Measurements from ENCODE around the gene ARPC5. TPM values are rescaled to one million over a fixed set of nuclear protein-coding genes. Genes with fewer than 3 reads are reported as not detected.
"Not testable (repeated sequence)": the region's sequence is repeated elsewhere in the genome, so short reads cannot be mapped to it uniquely, and the experiment has no call there.

Gene ARPC5
- total RNA-seq, 1 experiment from 2014 or later, result 128 TPM

DNA sequence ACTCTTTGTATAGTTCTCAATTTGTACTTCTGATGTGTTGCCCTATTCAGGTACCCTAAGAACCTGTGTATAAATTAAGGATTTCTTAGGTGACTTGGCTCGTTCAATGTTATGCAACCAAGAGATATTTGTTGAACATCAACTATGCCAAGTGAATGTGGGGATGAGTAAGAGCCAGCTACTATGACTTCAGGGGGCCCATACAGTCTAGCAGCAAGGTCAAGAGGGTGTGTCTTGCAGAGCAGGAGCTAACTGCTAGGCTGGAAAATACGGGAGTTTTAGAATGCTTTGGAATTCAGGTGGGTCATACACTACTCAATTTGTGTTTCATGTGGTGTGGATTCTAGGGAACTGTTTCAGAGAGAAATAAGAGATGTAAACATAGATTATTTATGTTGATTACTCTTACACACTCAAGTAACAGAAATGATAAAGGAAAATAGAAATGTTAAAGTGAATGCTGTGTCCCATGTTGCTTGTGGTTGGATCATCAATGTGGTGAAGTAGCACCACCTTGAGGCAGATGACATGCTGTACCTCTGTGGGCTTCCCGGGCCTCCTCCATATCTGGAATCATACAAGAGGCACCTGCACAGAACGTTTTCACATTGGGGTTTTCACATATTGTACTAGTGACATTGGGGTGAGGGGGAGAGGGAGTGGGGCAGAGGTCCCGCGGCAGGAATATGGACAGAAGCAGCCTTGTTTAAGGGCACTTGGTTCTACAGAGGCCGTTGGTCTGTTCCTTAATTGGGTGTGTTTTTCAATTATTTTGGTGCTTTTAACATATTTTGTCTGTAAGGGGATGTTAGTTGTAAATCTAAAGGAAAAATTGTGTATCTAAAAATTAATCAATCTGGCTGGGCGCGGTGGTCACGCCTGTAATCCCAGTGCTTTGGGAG is 12.4 kb downstream of the ARPC5 start:
- in situ Hi-C loops (cut with HindIII; ENCODE audit: low pct_unique_long_range_greater_than_20kb, low sequenced_read_pairs), result no loop called here
- peak; percentile 71 for DNase-seq (ENCODE audit: low read depth)

DNA sequence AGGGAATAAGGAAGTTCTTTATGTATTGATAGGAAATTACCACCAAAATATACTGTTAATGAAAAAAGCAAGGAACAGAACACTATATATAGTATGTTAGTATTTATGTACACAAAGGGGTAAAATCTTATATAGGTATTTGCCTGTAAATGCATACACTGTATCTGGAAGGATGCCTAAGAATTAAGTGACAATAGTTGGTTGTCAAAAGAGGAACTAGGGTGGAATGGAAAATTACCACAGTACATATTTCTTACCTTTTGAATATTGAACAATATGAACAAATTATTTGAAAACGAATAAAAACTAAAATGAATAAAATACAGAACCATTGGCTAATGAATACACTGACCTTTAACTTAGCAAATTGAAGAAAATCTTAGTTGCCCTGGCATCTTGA is 13.6 kb downstream of the ARPC5 start:
- in situ Hi-C loops (cut with HindIII; ENCODE audit: low pct_unique_long_range_greater_than_20kb, low sequenced_read_pairs), result no loop called here
- DNase-seq (ENCODE audit: low read depth), result no peak

DNA sequence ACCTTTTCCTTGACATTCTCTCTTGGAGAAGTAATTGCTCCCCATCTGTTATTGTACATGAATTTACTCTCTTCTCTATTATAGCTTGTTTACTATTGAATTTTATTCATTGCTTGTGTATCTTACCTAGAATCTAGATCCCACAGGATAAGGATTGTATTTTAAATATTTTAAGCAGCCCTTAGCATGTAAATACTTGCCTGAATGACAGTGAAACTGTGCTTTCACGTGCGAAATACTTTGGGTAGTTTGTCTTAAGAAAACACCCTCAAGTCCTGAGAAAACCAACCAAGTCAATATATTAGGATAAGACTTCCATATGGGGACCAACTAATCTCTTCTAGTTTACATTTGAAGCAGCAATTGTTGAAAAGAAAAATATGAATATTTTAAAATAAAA is 15.3 kb downstream of the ARPC5 start:
- no peak for DNase-seq (ENCODE audit: low read depth)
- in situ Hi-C loops (cut with HindIII; ENCODE audit: low pct_unique_long_range_greater_than_20kb, low sequenced_read_pairs), result no loop called here

DNA sequence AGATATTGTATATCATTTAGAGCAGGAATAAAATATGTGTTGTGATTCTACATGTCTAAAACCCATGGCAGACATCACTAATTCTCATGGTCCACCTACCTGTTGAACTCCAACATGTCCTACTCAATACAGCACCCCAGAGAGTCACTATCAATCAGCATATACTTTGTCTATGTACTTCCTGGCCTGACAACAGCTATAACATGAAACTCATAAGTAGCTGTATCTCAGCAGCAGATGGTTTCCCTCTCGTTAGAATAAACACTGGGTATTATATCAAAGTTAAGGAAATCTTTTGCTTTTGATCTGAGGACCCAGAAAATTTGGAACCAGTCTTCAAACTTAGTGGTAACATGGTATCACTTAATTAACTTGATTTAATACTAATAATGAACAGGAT is 15.8 kb downstream of the ARPC5 start:
- in situ Hi-C loops (cut with HindIII; ENCODE audit: low pct_unique_long_range_greater_than_20kb, low sequenced_read_pairs), result no loop called here
- no peak for DNase-seq (ENCODE audit: low read depth)

DNA sequence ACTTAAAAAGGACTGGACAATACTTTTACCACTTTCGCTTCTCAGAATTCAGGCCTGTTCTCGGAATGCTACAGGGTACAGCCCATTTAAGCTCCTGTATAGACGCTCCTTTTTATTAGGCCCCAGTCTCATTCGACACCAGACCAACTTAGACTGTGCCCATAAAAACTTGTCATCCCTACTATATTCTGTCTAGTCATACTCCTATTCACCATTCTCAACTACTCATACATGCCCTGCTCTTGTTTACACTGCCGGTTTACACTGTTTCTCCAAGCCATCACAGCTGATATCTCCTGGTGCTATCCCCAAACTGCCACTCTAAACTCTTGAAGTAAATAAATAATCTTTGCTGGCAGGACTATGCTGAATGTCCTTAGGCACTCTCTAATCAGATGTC is 17.4 kb downstream of the ARPC5 start:
- DNase-seq (ENCODE audit: low read depth); in situ Hi-C loops (cut with HindIII; ENCODE audit: low pct_unique_long_range_greater_than_20kb, low sequenced_read_pairs): not testable (repeated sequence)

DNA sequence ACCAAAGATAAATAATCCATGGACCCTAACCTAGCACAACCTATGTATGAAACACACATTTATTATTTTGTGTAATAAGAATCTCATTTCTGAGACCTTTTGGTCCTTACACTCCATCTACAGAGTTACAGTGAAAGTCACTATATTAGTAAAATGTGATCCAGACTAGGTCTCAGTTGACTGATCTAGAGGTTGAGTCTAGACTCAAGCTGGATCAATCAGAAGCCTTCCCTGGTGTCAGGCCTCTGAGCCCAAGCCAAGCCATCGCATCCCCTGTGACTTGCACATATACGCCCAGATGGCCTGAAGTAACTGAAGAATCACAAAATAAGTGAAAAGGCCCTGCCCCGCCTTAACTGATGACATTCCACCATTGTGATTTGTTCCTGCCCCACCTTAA is 22.6 kb downstream of the ARPC5 start:
- DNase-seq (ENCODE audit: low read depth); in situ Hi-C loops (cut with HindIII; ENCODE audit: low pct_unique_long_range_greater_than_20kb, low sequenced_read_pairs): not testable (repeated sequence)

DNA sequence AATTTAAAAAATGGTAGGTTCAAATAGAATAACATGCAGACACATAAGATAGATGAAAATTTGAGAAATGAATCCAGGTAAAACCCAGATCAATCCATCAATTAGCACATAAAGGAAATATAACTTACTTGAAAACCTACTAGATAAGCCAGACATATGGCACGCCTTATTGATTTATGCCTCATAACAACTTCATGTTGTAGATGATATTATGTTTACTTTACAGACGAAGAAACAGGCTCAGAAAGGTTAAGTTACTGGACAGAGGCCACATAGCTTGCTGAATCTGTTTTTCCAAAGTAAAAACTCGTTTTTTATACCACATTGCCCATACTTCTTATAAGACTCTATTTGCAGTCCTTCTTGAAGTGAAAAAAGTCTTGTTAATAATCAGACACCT is 23.2 kb downstream of the ARPC5 start:
- DNase-seq (ENCODE audit: low read depth), result no peak
- in situ Hi-C loops (cut with HindIII; ENCODE audit: low pct_unique_long_range_greater_than_20kb, low sequenced_read_pairs), result no loop called here

DNA sequence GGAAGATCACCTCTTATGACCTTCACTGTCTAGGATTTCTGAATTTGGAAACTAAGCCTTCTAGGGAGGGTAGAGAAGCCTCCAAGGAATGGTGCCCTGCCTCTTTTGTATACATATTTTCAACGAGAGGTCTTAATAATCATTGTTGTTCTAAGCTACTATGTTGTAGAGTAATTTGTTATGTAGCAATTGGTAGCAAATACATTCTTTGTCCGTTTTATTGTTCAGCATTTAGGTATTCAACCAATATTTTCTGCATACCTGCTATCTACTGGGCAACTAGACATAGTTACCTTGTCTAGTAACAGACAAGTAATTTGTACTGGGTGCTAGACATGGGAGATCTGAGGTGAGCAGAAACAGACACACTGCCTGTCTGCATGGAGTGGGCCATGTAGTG is 24.6 kb downstream of the ARPC5 start:
- in situ Hi-C loops (cut with HindIII; ENCODE audit: low pct_unique_long_range_greater_than_20kb, low sequenced_read_pairs), result no loop called here
- no peak for DNase-seq (ENCODE audit: low read depth)

DNA sequence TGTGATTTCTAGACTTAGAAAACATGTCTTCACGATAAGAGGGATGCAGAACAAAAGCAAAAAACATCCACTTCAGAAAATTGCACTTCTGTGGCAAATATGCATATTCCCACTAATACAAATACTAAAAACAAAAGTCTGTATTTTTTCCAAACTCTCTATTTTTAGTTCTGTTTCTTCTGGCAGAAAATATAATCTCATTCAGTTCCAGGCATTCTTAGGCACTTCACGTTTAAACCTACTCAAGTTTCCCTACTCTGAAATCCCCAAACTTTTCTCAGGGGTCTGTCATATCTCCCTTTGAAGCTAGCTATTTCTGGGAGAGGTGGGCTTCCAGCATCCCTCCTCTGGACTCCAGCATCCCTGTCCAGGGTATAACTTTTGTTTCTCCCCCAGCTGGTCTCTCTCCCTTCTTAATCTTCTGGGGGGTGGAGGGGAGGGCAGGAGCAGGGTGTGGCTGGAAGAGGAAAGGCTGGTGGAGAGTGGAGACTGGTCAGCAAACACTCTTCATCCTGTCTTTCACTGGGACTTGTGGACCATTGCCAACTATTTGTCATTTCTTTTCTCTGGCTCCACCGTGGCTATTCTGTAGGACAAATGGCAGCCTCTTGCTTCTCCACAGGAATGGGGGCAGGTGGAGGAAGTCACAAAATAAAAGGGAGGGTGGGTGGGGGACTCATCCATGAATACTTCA is 25.7 kb downstream of the ARPC5 start:
- DNase-seq (ENCODE audit: low read depth), result no peak

DNA sequence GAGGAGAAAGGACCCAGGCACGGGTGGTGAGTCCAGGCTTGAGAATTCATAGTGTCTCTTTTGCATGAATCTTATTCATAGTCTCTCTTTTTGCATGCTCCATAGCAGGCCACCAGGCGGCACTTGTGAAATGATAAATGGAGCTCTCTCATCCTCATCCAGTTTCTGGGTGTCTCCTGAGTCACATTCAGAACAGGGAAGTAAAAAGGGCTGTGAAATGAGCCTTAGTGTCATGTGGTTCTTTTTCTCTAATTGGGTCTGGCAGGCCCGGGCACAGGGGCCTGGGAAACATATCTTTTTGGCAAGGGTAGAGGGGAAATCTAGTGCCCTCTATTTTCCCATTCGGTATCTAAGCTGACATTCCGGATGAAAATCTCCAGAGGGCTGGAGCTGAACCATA is 26.3 kb downstream of the ARPC5 start:
- in situ Hi-C loops (cut with HindIII; ENCODE audit: low pct_unique_long_range_greater_than_20kb, low sequenced_read_pairs), result no loop called here
- peak; percentile 50 for DNase-seq (ENCODE audit: low read depth)

More for the DNA sequence above, 25.7 kb downstream of the ARPC5 start:
- in situ Hi-C loops (cut with HindIII; ENCODE audit: low pct_unique_long_range_greater_than_20kb, low sequenced_read_pairs), result no loop called here

DNA sequence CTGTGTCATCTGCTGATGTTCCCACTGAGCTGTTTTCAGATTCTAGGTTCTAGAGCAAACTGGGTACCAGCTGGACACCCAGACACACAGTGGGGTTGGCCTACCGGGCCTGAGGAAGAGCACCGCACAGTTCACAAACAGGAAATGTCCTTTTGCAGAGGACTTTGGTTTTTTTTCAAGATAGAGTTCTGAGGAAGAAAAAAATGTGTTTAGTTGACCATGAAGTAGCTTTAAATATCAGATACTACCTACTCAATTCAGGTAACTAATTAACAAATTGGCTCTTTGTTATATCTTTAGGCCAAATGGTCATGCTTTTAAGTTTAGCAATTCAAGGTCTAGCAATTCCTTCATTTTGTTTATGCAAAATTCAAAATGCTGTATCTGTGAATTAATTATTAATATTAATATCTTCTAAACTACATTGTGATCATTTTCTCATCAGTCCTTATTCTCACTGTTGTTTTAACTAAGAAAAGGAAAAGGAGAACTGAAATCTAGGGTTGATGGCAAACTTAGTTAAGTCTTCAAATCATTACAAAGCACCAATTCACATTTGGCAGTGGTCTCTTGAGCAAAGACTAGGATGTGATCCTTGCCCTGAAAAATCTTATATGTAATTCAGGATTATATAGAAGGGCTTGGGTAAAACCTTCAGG is 28.1 kb downstream of the ARPC5 start:
- DNase-seq (ENCODE audit: low read depth), result no peak
- in situ Hi-C loops (cut with HindIII; ENCODE audit: low pct_unique_long_range_greater_than_20kb, low sequenced_read_pairs), result no loop called here

DNA sequence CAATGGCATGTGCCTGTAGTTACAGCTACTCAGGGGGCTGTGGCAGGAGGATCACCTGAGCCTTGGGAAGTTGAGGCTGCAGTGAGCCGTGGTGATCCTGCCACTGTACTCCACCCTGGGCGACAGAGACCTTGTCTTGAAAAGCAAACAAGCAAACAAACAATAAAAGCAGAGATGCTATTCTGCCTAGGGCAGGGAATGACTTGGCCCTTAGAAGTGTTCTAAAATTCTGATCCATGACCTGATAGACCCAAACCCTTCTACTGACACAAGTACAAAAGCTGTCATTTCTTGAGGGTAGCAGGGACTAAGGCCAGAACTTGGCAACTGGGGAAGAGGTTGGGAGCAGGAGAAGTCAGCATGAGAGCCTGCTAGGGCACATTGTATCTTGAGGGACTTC is 29.7 kb downstream of the ARPC5 start:
- in situ Hi-C loops (cut with HindIII; ENCODE audit: low pct_unique_long_range_greater_than_20kb, low sequenced_read_pairs), result no loop called here
- no peak for DNase-seq (ENCODE audit: low read depth)

DNA sequence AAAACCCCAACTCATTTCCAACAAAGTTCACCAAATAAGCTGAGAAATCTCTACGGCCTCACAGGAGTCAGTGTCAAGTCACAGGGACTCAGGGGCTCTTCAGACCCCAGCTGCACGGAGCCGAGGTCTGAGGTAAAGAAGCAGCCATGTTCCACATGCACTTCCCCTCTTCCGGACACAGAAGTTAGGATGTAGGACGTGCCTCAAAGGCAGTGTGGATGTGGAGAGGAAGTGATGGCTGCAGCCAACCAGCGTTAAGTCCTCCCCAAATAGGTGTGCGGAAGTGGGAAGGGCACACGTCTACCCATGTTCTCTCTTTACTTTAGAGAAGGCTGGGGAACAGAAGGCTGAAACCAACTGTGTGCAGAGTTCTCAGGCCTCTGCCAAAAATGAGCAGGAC is 30.8 kb downstream of the ARPC5 start:
- DNase-seq (ENCODE audit: low read depth), result no peak
- in situ Hi-C loops (cut with HindIII; ENCODE audit: low pct_unique_long_range_greater_than_20kb, low sequenced_read_pairs), result no loop called here

DNA sequence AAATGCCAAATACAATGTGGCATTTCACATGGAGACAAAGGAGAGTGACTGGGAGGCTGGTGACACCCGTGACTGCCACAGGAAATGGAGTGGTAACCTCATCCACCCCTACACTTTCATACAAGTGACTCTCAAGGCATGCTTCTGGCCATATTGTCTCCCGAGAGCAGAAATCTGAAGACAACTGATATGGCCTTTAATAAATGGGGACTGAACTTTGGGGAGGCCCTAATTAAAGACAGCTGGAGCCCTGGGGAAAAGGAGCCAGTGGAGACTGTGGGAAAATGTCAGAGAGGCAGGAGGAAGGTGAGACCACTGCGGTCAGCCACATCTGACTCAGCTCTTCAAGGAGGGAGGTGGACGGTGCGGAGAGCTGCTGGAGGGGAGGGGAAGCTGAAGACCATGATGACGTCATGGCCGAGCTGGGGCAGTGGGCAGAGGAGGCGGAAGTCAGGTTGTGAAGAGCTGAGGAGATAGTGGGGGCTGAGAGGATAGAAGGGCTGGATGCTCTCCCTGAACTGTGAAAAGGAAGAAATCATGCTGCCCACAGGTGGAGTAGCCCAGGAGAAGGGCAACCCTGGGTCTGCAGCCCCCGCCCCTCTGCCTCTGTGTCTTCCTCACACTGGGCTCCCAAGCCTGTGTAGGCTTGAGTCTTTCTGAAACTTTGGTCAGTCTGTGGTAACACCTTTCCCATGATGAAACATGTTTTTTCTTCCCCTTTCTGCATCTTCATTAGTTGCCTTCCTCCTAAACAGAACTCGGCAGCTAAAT is 31.4 kb downstream of the ARPC5 start:
- DNase-seq (ENCODE audit: low read depth), result no peak
- in situ Hi-C loops (cut with HindIII; ENCODE audit: low pct_unique_long_range_greater_than_20kb, low sequenced_read_pairs), result no loop called here

DNA sequence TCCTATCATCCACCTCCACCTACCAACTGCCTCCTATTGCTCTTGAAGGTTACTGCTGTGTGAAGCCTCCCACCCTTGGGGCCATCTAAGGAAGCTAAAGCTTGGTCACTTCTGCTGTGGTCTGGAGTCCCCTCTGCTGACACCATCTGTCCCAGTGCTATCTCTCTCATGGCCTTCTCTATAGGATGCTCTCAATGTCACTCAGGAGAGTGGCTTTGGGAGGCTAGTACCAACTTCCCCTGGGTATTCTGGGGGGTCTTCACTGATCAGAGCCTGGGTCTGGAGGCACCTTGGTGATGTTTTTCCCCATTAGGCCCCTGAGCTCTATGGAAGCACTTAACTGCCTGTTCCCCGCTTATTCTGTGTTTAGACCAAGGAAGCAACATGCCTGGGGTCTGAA is 33.1 kb downstream of the ARPC5 start:
- no peak for DNase-seq (ENCODE audit: low read depth)
- in situ Hi-C loops (cut with HindIII; ENCODE audit: low pct_unique_long_range_greater_than_20kb, low sequenced_read_pairs), result no loop called here

DNA sequence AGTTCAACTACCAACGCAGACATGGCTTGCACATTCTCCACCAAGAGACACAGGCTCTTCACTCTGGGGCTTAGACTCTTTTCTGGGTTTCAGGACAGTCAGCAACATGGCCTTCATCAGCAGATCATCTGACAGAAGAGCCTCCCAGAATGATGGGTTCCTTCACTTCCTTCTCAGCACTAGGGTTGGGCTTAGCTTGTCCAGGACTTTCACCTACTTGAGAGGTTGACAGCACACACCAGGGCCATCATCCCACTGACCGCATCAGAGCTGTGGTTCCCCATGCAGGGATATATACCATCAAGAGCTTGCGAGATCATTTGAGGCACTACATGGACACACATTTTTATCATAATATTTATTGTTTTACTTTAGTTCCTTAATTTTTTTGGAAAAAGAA is 34.9 kb downstream of the ARPC5 start:
- in situ Hi-C loops (cut with HindIII; ENCODE audit: low pct_unique_long_range_greater_than_20kb, low sequenced_read_pairs), result no loop called here

DNA sequence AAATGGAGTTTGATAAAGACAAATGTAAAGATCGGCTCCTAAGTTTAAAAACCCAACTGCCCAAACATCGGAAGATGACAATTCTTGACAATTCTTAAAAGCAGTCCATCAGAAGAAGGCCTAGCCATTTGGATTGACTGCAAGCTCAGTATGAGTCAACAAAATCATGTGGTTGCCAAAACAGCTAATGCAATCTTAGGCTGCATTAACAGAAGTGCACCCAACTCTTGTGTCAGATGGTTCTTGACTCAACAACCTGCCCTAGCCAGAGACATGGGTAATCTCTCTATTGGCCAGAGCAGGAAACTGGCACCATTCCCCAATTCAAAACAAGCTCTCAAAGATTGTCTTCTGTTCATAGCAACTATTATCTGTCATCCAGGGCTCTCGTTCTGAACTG is 35.4 kb downstream of the ARPC5 start:
- DNase-seq (ENCODE audit: low read depth), result peak; percentile 25
- in situ Hi-C loops (cut with HindIII; ENCODE audit: low pct_unique_long_range_greater_than_20kb, low sequenced_read_pairs), result no loop called here

More for the DNA sequence above, 34.9 kb downstream of the ARPC5 start:
- DNase-seq (ENCODE audit: low read depth), result no peak

DNA sequence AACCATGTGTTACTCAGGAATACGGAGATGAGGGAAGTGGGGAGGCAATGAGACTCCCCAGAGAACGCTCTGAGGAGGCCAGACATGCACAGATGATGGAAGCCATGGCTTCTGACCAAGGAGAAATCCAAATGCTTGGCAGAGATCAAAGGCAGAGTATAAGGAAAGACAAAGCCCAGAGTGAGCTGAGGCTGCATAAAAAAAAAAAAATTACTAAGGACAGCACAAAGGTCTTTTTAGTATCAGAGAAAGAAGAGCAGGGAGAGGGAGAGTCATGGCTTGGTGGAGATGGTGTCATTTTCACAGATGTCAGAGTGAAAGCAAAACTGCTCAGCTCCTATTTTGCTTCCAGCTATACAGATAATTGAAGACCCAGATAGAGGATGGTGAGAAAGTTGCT is 37.2 kb downstream of the ARPC5 start:
- in situ Hi-C loops (cut with HindIII; ENCODE audit: low pct_unique_long_range_greater_than_20kb, low sequenced_read_pairs), result no loop called here
- no peak for DNase-seq (ENCODE audit: low read depth)
